Activated CD8-positive, alpha-beta T cell treated with anti-CD3 and anti-CD28 coated beads for 36 hours (primary cell): Measurements from ENCODE around the gene DNASE1L3. TPM values are rescaled to one million over a fixed set of nuclear protein-coding genes. Genes with fewer than 3 reads are reported as not detected.
"Not testable (repeated sequence)": the region's sequence is repeated elsewhere in the genome, so short reads cannot be mapped to it uniquely, and the experiment has no call there.

Experiments
- ATAC-seq: fragments of 200-7000 bp; cut with Tn5 transposase; one replicate; pipeline ENCODE4 v1.10.0; 2021; ENCODE audit warnings: mild to moderate bottlenecking, moderate library complexity
- CTCF ChIA-PET: fragments of 350-600 bp; sonication (Branson Sonifier 250); formaldehyde crosslinking; loops from one replicate; lab custom pipeline; 2021; ENCODE audit warnings: antibody characterized with exemption; lab: Charles Lee
- POLR2A ChIA-PET: fragments of 350-600 bp; sonication (Branson Sonifier 250); formaldehyde crosslinking; loops from one replicate; lab custom pipeline; 2021; ENCODE audit warnings: antibody characterized with exemption; lab: Charles Lee
- DNase-seq: peaks from one replicate; pipeline ENCODE4 v3.0.0-alpha.2; 2020
- H3K27ac Mint-ChIP-seq: one replicate; pipeline ENCODE4 v1.8.0; 2021; ENCODE audit warnings: mild to moderate bottlenecking, mixed read lengths
- H3K27me3 Mint-ChIP-seq: one replicate; pipeline ENCODE4 v1.8.0; 2021; ENCODE audit warnings: mixed read lengths
- H3K36me3 Mint-ChIP-seq: one replicate; pipeline ENCODE4 v1.8.0; 2021; ENCODE audit warnings: low read depth, mixed read lengths
- H3K4me1 Mint-ChIP-seq: one replicate; pipeline ENCODE4 v1.8.0; 2021; ENCODE audit warnings: low read depth, mixed read lengths
- H3K4me3 Mint-ChIP-seq: one replicate; pipeline ENCODE4 v1.8.0; 2021; ENCODE audit warnings: mild to moderate bottlenecking, moderate library complexity, mixed read lengths
- H3K9me3 Mint-ChIP-seq: one replicate; pipeline ENCODE4 v1.8.0; 2021; ENCODE audit warnings: mixed read lengths
- CTCF ChIP-seq: fragments of 200-600 bp; IDR thresholded peaks from one replicate; pipeline ENCODE4 v1.8.0; 2022; ENCODE audit warnings: antibody characterized with exemption, mild to moderate bottlenecking
- intact Hi-C: fragments of 100-400 bp; cut with micrococcal nuclease; formaldehyde crosslinking; loops from one replicate; pipeline ENCODE4 v1.10.0; 2022
- total RNA-seq, 2 experiments: library from RNA; stranded (reverse); gene quantifications; one replicate each; pipeline ENCODE4 v1.2.3, GENCODE V29; 2021

The DNASE1L3 gene
- total RNA-seq, 2 experiments from 2014 or later: not detected

GRCh38 chr3:58203541-58203940, 7.2 kb downstream of the DNASE1L3 start:
- DNase-seq (no peak), ATAC-seq (no peak)
- Mint-ChIP-seq H3K27ac (no peak overlapping the region), H3K4me3 (no peak overlapping the region), H3K27me3 (peaks cover 4% of the 10 kb centered on the region), H3K9me3 (peaks cover 3% of the 10 kb centered on the region), H3K4me1 (peaks cover 16% of the 10 kb centered on the region), H3K36me3 (peaks cover 3% of the 10 kb centered on the region)
- ChIA-PET CTCF (interaction anchor here (1.0 to 6.3 kb wide), 4 partner anchors 9 to 36 kb away, joined by 3 to 30 read pairs (median 12); no protein-coding TSS in a partner anchor), POLR2A (no interaction called here)
- intact Hi-C loops: no loop called here
- no peak for TF ChIP-seq CTCF

GRCh38 chr3:58202917-58203360, 7.8 kb downstream of the DNASE1L3 start:
- Mint-ChIP-seq H3K36me3 (peaks cover 3% of the 10 kb centered on the region), H3K27me3 (peaks cover 4% of the 10 kb centered on the region), H3K4me1 (peaks cover 16% of the 10 kb centered on the region), H3K4me3 (no peak overlapping the region), H3K27ac (no peak overlapping the region), H3K9me3 (peaks cover 3% of the 10 kb centered on the region)
- intact Hi-C loops: no loop called here
- ATAC-seq (no peak), DNase-seq (no peak)
- ChIA-PET CTCF (interaction anchor here (1.0 to 6.3 kb wide), 4 partner anchors 14 to 103 kb away, joined by 3 to 30 read pairs (median 12); partner anchors contain the start of genes HTD2 and RPP14), POLR2A (interaction anchor here (0.6 kb wide), 1 partner anchor 143 kb away, joined by 4 read pairs; no protein-coding TSS in a partner anchor)
- no peak for TF ChIP-seq CTCF

GRCh38 chr3:58201451-58201850, 9.3 kb downstream of the DNASE1L3 start:
- H3K36me3 Mint-ChIP-seq, H3K4me3 Mint-ChIP-seq, POLR2A ChIA-PET, DNase-seq, H3K9me3 Mint-ChIP-seq, ATAC-seq, intact Hi-C loops, H3K27ac Mint-ChIP-seq, H3K27me3 Mint-ChIP-seq: not testable (repeated sequence)
- peaks cover 10% of the 10 kb centered on the region for H3K4me1 Mint-ChIP-seq
- CTCF ChIA-PET: interaction anchor here (0.9 to 6.3 kb wide), 5 partner anchors 11 to 24 kb away, joined by 3 to 30 read pairs (median 5); no protein-coding TSS in a partner anchor

- ChIA-PET POLR2A (interaction anchor here (0.9 kb wide), 1 partner anchor 9 kb away, joined by 3 read pairs; the partner anchor contains the start of gene DNASE1L3), CTCF (interaction anchor here (0.8 to 6.3 kb wide), 9 partner anchors 12 to 192 kb away, joined by 3 to 30 read pairs (median 3); partner anchors contain the start of gene FLNB)
- no peak overlapping the region for H3K4me3 Mint-ChIP-seq
- no peak for TF ChIP-seq CTCF
- peaks cover 4% of the 10 kb centered on the region for H3K27me3 Mint-ChIP-seq
- no peak overlapping the region for H3K27ac Mint-ChIP-seq
- ATAC-seq (no peak), DNase-seq (no peak)
- peaks cover 3% of the 10 kb centered on the region for H3K36me3 Mint-ChIP-seq
- intact Hi-C loops: no loop called here
- peaks cover 5% of the 10 kb centered on the region for H3K4me1 Mint-ChIP-seq
- peaks cover 3% of the 10 kb centered on the region for H3K9me3 Mint-ChIP-seq
Observed at GRCh38 chr3:58200846-58201355, 9.9 kb downstream of the DNASE1L3 start.

GRCh38 chr3:58200121-58200709, 10.6 kb downstream of the DNASE1L3 start:
- no peak overlapping the region for H3K4me3 Mint-ChIP-seq
- DNase-seq (no peak), ATAC-seq (no peak)
- ChIA-PET CTCF (interaction anchor here (0.8 to 6.3 kb wide), 7 partner anchors 11 to 191 kb away, joined by 3 to 30 read pairs (median 3); partner anchors contain the start of gene FLNB), POLR2A (interaction anchor here (0.9 kb wide), 1 partner anchor 10 kb away, joined by 3 read pairs; the partner anchor contains the start of gene DNASE1L3)
- H3K9me3 Mint-ChIP-seq: peaks cover 3% of the 10 kb centered on the region
- H3K36me3 Mint-ChIP-seq: peaks cover 3% of the 10 kb centered on the region
- no peak overlapping the region for H3K27ac Mint-ChIP-seq
- no peak for TF ChIP-seq CTCF
- intact Hi-C loops: no loop called here
- peaks cover 5% of the 10 kb centered on the region for H3K4me1 Mint-ChIP-seq
- peaks cover 4% of the 10 kb centered on the region for H3K27me3 Mint-ChIP-seq
